PC-9 (cell line): ENCODE data around the gene ZP1.

Experiments
- CTCF ChIP-seq: fragments of 200-600 bp; sonication (generic); conservative IDR thresholded peaks from 2 replicates; pipeline ENCODE4 v1.6.1; 2017; ENCODE audit warnings: mixed run types, antibody characterized with exemption, mild to moderate bottlenecking, moderate library complexity
- EZH2 ChIP-seq: fragments of 200-600 bp; sonication (generic); IDR thresholded peaks from 2 replicates; pipeline ENCODE4 v1.8.0; 2017; ENCODE audit warnings: antibody characterized with exemption, low read depth

DNA sequence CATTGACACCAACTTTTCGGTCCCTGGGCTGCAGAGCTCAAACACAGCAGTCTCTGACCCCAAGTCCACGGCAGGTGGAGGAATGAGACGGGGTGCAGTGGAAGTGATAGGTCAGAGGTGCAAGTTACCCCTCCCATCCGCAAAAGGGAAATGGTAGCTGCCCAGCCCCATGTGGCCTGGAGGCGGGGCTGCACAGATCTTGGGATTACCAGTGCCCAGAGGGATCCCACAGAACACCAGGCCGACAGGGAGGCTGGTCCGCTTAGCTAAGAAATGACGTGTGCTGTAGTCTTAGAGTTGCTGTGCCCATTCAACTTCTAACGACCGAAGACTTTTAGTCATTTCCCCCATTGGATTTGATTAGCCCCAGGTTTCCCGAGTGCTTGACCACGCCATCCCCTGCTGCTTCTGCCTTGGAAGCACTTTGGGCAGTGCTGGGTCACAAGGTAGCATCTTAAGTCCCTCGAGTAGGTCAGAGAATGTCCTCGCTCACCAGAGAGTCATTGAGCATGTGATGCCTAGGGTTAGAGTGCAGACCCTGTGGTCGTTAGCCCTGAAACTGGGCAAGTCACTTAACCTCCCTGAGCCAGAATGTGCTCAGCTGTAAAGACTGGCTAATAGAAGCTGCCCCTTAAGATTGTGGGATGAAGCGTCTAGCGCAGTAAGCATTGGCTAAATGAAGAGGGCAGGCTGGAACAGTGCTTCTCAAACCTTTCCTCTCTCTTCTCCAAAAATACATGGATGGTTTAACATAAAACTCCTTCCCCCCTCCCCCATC, 15.8 kb upstream of the ZP1 start:
- TF ChIP-seq EZH2 (no peak), CTCF (no peak)
